Esophagus muscularis mucosa (tissue), 4 donors: Measurements from ENCODE around the gene MYOCOS. TPM values are rescaled to one million over a fixed set of nuclear protein-coding genes. Genes with fewer than 3 reads are reported as not detected.
A peak's percentile ranks its signal among the peaks of the same experiment; 100 is the strongest.

Experiments
- DNase-seq: peaks from one replicate; pipeline ENCODE4 v3.0.0-alpha.2; 2017; ENCODE audit errors: extremely low spot score
- H3K27ac ChIP-seq, 4 donors: fragments of 200-600 bp; sonication (generic); replicated peaks in 1 of 4; 1 replicate in 3 of 4; 2 replicates in 1 of 4; pipeline ENCODE4 v1.5.1; 2016 to 2019; ENCODE audit warnings: mild to moderate bottlenecking in 1 of 4
- H3K27me3 ChIP-seq, 4 donors: fragments of 200-600 bp; sonication (generic); one replicate each; pipeline versions ENCODE4 v1.5.1 to v1.6.0; 2016 to 2019
- H3K36me3 ChIP-seq, 4 donors: fragments of 200-600 bp; sonication (generic); one replicate each; pipeline ENCODE4 v1.5.1; 2016 to 2019
- H3K4me1 ChIP-seq, 4 donors: fragments of 200-600 bp; sonication (generic); one replicate each; pipeline ENCODE4 v1.5.1; 2016 to 2019
- H3K4me3 ChIP-seq, 4 donors: fragments of 200-600 bp; sonication (generic); 1 replicate in 2 of 4; 2 replicates in 2 of 4; pipeline ENCODE4 v1.5.1; 2016 to 2019; ENCODE audit warnings: mild to moderate bottlenecking in 4 of 4, moderate library complexity in 1 of 4
- H3K9me3 ChIP-seq, 4 donors: fragments of 200-600 bp; sonication (generic); 1 replicate in 3 of 4; 2 replicates in 1 of 4; pipeline ENCODE4 v1.5.1; 2016 to 2019
- EP300 ChIP-seq: sonication (generic); formaldehyde crosslinking; IDR thresholded peaks from one replicate; pipeline ENCODE4 v1.6.1; 2017; ENCODE audit warnings: antibody characterized with exemption
- POLR2A ChIP-seq: fragments of 450-650 bp; IDR thresholded peaks from one replicate; pipeline ENCODE4 v1.6.1; 2017; ENCODE audit warnings: antibody characterized with exemption, moderate library complexity, mild to moderate bottlenecking, low read depth
- POLR2AphosphoS5 ChIP-seq, 2 donors: sonication (generic); formaldehyde crosslinking; IDR thresholded peaks; one replicate each; pipeline ENCODE4 v1.6.1; 2017; ENCODE audit warnings: antibody characterized with exemption in 2 of 2
- WGBS: methylation state at CpG from one replicate; pipeline ENCODE4 v1.1.5; 2018; 5-methylcytosine and 5-hydroxymethylcytosine counted together
- intact Hi-C: fragments of 100-400 bp; cut with DNase I; formaldehyde crosslinking; loops from one replicate; pipeline ENCODE4 v1.15.1; 2023
- total RNA-seq, 4 donors: library from RNA; depleted of rRNA; stranded (reverse); fragments of >200 nt; gene quantifications; one replicate each; pipeline versions ENCODE4 v1.1.0 to v1.2.1, GENCODE V29; 2016
- TF ChIP-seq, protein P1 (sequence below), 3 experiments: fragments of 200-600 bp in 2 of 3; fragments of 450-650 bp in 1 of 3; sonication (generic) in 2 of 3; IDR thresholded peaks; one replicate each; pipeline ENCODE4 v1.5.1; 2017 to 2019; ENCODE audit warnings: antibody characterized with exemption in 3 of 3, mild to moderate bottlenecking in 2 of 3, moderate library complexity in 1 of 3

The MYOCOS gene
- total RNA-seq, 4 donors from 2014 or later, result not detected

DNA sequence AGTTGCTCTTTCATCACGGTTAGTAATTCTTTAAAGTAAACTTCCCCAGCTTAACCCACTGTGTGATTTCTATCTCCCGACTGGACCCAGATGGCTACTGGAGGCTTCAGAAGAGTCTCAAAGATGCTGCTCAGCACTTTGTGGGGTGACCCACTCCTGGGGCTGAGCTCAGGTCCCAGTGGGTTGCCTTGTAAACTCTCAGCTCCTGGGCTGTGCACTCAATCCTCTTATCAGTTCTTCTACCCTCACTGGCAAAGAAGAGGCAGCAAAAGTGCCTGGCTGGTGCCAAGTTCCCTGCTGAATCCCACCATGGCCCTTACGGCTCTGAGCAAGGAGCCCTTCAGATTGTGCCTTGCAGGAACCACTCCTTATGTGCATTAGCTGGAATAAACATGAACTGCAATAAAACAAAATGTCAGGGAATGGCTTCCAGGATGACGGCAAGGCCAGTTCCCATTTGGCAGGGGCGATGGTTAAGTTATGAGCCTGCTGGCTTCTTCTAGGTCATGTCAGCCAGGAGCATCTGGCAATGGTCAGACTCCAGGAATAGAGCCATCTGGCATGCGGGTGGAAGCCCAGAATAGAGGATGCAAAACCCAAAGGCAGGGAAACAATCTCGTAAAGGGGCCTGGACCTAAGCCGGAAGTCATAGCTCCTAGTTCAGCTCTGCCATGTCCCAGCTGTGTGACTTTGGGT, 23.7 kb downstream of the MYOCOS start:
- intact Hi-C loops, result loop anchor here (2.0 kb wide), 2 partner anchors 71 to 135 kb away; partner anchors contain the start of gene METTL13
- TF ChIP-seq POLR2AphosphoS5 (IDR thresholded peaks at IDR 0.05) (peak; percentile 63 to 78), POLR2A (no peak), EP300 (no peak)
- peaks cover 17 to 54% (median 38%) of the 10 kb centered on the region in 4 donors for H3K4me1 ChIP-seq
- no peaks in the 10 kb centered on the region for H3K27me3 ChIP-seq
- no peaks in the 10 kb centered on the region for H3K36me3 ChIP-seq
- DNase-seq, result peak; percentile 93
- peak overlapping the region; percentile 81 to 89 (median 84) for H3K27ac ChIP-seq
- WGBS, result 33% methylated on average over 7 of the region's 8 CpGs
- no peaks in the 10 kb centered on the region for H3K9me3 ChIP-seq
- peak overlapping the region; percentile 10 to 17 (median 12) for H3K4me3 ChIP-seq

DNA sequence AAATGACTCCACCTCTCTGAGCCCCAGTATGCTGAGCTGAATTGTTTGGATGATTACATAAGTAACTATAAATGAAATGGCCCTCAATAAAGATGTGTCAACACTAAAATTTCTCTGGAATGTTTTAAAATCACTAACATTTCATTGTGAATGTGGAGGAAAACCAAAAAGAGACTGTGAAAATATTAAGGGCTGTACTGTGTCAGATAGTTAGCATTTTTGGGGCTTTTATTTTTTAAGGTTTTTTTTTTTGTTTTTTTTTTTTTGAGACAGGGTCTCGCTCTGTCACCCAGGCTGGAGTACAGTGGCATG, 24.2 kb downstream of the MYOCOS start:
- Histone ChIP-seq H3K4me3 (no peak overlapping the region), H3K27me3 (no peaks in the 10 kb centered on the region), H3K9me3 (no peaks in the 10 kb centered on the region), H3K27ac (peak overlapping the region; percentile 81 to 89 (median 84)), H3K36me3 (no peaks in the 10 kb centered on the region), H3K4me1 (peaks cover 17 to 54% (median 43%) of the 10 kb centered on the region in 4 donors)
- no peak for DNase-seq
- intact Hi-C loops, result no loop called here
- 76% methylated on average over 1 of the region's 1 CpG for WGBS
- TF ChIP-seq POLR2A (no peak), POLR2AphosphoS5 (IDR thresholded peaks at IDR 0.05) (no peak), EP300 (no peak)
- TF ChIP-seq, protein P1, sequence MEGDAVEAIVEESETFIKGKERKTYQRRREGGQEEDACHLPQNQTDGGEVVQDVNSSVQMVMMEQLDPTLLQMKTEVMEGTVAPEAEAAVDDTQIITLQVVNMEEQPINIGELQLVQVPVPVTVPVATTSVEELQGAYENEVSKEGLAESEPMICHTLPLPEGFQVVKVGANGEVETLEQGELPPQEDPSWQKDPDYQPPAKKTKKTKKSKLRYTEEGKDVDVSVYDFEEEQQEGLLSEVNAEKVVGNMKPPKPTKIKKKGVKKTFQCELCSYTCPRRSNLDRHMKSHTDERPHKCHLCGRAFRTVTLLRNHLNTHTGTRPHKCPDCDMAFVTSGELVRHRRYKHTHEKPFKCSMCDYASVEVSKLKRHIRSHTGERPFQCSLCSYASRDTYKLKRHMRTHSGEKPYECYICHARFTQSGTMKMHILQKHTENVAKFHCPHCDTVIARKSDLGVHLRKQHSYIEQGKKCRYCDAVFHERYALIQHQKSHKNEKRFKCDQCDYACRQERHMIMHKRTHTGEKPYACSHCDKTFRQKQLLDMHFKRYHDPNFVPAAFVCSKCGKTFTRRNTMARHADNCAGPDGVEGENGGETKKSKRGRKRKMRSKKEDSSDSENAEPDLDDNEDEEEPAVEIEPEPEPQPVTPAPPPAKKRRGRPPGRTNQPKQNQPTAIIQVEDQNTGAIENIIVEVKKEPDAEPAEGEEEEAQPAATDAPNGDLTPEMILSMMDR (IDR thresholded peaks at IDR 0.05), result no peak

DNA sequence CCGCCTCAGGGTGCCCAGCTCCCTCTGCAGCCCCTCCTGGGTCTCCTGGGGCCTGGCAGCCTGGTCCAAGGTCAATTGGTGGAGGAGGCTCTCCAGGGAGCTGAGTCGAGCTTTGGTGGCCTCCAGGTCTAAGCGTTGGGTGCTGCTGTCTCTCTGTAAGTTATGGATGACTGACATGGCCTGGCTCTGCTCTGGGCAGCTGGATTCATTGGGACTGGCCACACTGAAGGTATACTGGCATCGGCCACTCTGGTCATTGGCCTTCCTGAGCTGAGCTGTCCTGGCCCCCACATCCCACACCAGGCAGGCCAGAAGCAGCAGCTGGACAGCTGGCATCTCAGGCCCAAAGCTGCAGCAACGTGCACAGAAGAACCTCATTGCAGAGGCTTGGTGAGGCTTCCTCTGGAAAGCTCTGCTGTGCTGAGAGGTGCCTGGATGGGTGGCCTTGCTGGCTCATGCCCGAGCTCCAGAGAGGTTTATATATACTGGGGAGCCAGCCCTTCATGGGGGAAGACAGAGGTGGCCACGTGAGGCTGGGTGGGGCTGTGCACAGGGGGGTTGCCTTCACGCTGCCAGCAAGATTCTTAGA, 30.3 kb downstream of the MYOCOS start, which contains the start of gene MYOC:
Gene MYOC, minus strand, starts transcription at position 455 of the 589 bp plus-strand sequence. Its CDS starts 77 bp downstream, at position 378.
- no peaks in the 10 kb centered on the region for H3K27me3 ChIP-seq
- H3K27ac ChIP-seq, result peak within 1 kb of the TSS; percentile 82 to 94 (median 88)
- TF ChIP-seq POLR2AphosphoS5 (IDR thresholded peaks at IDR 0.05) (peak in 1 of 2 donors; percentile 15), POLR2A (no peak)
- no peak for DNase-seq
- intact Hi-C loops, result no loop called here
- H3K4me3 ChIP-seq, result peak within 1 kb of the TSS; percentile 29 to 36 (median 32)
- peaks cover 40 to 82% (median 73%) of the 10 kb centered on the region in 4 donors for H3K4me1 ChIP-seq
- H3K36me3 ChIP-seq, result no peaks in the 10 kb centered on the region
- no peaks in the 10 kb centered on the region for H3K9me3 ChIP-seq
- 64% methylated on average over 6 of the region's 8 CpGs for WGBS

DNA sequence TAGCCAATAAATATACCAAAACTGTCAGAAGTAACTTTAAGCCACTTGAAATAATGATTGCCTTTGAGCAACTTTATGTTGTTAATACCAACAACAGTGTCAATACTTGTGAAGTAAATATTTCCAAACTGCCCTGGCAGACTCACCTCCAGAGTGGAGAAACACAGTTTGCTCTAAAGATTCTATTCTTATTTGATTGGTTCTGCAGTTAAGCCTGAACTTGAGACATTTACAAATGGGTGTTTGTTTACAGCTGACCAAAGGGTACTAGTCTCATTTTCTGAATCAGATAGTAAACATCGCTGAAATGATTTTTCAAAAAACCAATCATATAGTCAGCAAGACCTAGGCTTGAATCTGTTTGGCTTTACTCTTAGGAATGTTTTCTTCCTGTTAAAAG, 31.8 kb downstream of the MYOCOS start:
- Histone ChIP-seq H3K4me3 (peak overlapping the region in 1 of 4 donors; percentile 17), H3K27me3 (no peaks in the 10 kb centered on the region), H3K36me3 (no peaks in the 10 kb centered on the region), H3K4me1 (peaks cover 40 to 81% (median 72%) of the 10 kb centered on the region in 4 donors), H3K9me3 (no peaks in the 10 kb centered on the region), H3K27ac (peak overlapping the region; percentile 82 to 94 (median 88))
- TF ChIP-seq, protein P1 (IDR thresholded peaks at IDR 0.05), result no peak
- no peak for TF ChIP-seq EP300
- TF ChIP-seq POLR2AphosphoS5 (IDR thresholded peaks at IDR 0.05), result no peak
- no peak for TF ChIP-seq POLR2A
- WGBS, result 67% methylated on average over 1 of the region's 1 CpG
- DNase-seq, result no peak
- intact Hi-C loops, result no loop called here

DNA sequence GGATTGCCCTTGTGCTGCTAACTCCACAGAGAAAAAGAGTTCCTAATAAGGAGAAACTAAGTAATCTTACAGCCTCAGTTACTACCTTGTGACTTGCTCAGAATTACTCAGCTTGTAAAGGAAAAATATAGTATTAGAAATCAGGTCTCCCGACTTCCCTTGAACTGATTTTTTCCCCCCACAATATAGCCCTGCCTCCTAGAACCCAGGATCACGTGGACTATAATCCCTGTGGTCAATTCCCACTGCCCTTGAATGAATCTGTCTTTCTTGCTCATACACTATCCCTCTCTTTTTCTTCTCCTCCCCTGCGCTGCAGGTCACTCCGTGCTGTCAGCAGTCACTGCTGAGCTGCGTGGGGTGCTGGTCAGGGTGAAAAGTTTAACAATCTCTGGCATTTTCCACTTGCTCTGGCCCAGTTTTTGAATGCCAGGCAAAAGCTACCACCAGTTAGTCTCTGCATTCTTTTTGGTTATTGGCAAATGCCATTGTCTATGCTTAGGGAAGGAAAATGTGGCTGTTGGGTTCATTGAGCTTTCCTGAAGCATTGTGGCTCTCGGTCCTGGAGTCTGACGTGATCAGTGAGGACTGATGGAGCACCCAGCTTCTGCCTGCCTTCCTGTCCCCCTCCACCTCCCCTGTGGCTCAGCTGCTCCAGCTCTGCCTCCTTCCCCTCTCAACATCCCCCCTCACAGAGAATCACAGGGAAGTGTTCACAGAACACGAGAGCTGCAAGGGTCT, 32.3 kb downstream of the MYOCOS start:
- 29% methylated on average over 8 of the region's 8 CpGs for WGBS
- Histone ChIP-seq H3K27ac (peak overlapping the region; percentile 82 to 94 (median 88)), H3K9me3 (no peaks in the 10 kb centered on the region), H3K4me1 (peaks cover 40 to 82% (median 72%) of the 10 kb centered on the region in 4 donors), H3K36me3 (no peaks in the 10 kb centered on the region), H3K4me3 (peak overlapping the region in 3 of 4 donors; percentile 11 to 33 (median 17)), H3K27me3 (no peaks in the 10 kb centered on the region)
- intact Hi-C loops, result no loop called here
- TF ChIP-seq POLR2AphosphoS5 (IDR thresholded peaks at IDR 0.05) (peak; percentile 66 to 76), POLR2A (no peak), EP300 (no peak)
- DNase-seq, result no peak
